GM18907 (cell line): ENCODE measurements around the gene PCK2.
"Not testable (repeated sequence)": the region's sequence is repeated elsewhere in the genome, so short reads cannot be mapped to it uniquely, and the experiment has no call there.

Source experiments
- ATAC-seq: cut with Tn5 transposase; IDR thresholded peaks from one replicate; pipeline ENCODE4 v1.9.1; 2021; ENCODE audit warnings: mild to moderate bottlenecking, moderate library complexity; ENCODE audit not compliant: unreplicated experiment

PCK2 gene

GRCh38 chr14:24093207-24093900 is 757 bp upstream of the PCK2 start:
- ATAC-seq: no peak

GRCh38 chr14:24094841-24095270 is 745 bp downstream of the PCK2 start:
- ATAC-seq: peak; percentile 1

GRCh38 chr14:24095271-24096068 is 1.4 kb downstream of the PCK2 start:
- peak; percentile 70 for ATAC-seq

- no peak for ATAC-seq
Measured at GRCh38 chr14:24096545-24097181, 2.6 kb downstream of the PCK2 start.

GRCh38 chr14:24098229-24098926 is 4.3 kb downstream of the PCK2 start:
- no peak for ATAC-seq

- ATAC-seq: no peak
Measured at GRCh38 chr14:24098927-24099813, 5.1 kb downstream of the PCK2 start.

- ATAC-seq: no peak
Measured at GRCh38 chr14:24100197-24100981, 6.3 kb downstream of the PCK2 start.

GRCh38 chr14:24100982-24101494 is 6.9 kb downstream of the PCK2 start:
- ATAC-seq: no peak

- ATAC-seq: no peak
Measured at GRCh38 chr14:24102357-24103048, 8.4 kb downstream of the PCK2 start.

- no peak for ATAC-seq
Measured at GRCh38 chr14:24103451-24103850, 9.3 kb downstream of the PCK2 start.

GRCh38 chr14:24105609-24106239 is 11.6 kb downstream of the PCK2 start:
- not testable (repeated sequence) for ATAC-seq

- no peak for ATAC-seq
Measured at GRCh38 chr14:24106672-24107271, 12.7 kb downstream of the PCK2 start.

GRCh38 chr14:24108336-24108874 is 14.3 kb downstream of the PCK2 start:
- peak; percentile 44 for ATAC-seq

- ATAC-seq: no peak
Measured at GRCh38 chr14:24110060-24110459, 15.9 kb downstream of the PCK2 start.

GRCh38 chr14:24110523-24110922 is 16.4 kb downstream of the PCK2 start:
- ATAC-seq: no peak

GRCh38 chr14:24113379-24113800 is 19.3 kb downstream of the PCK2 start:
- peak; percentile 1 for ATAC-seq

- ATAC-seq: peak; percentile 42
Measured at GRCh38 chr14:24113801-24114531, 19.9 kb downstream of the PCK2 start.
